SK-MEL-5 (cell line): ENCODE results near the gene AGPAT3. TPM values are rescaled to one million over a fixed set of nuclear protein-coding genes. Genes with fewer than 3 reads are reported as not detected.

ENCODE experiments used
- DNase-seq: peaks from one replicate; pipeline ENCODE4 v3.0.0-alpha.2; 2016; ENCODE audit warnings: low read depth, low spot score
- in situ Hi-C: cut with HindIII; loops from 2 replicates; pipeline ENCODE4 v1.10.0; 2016; ENCODE audit warnings: low sequenced_read_pairs, high pct_unique_total_duplicates, low pct_unique_long_range_greater_than_20kb
- total RNA-seq: library from RNA; depleted of rRNA; stranded (reverse); fragments of >200 nt; shearing (Covaris generic); gene quantifications from 2 replicates; pipeline ENCODE4 v1.2.3, GENCODE V29; 2014

The AGPAT3 gene
- total RNA-seq, 1 experiment from 2014 or later, result 22.5 TPM

- in situ Hi-C loops, result no loop called here
- DNase-seq, result no peak
These were observed 57.9 kb downstream of the AGPAT3 start for GRCh38 chr21:43922949-43923348.

- in situ Hi-C loops, result no loop called here
- DNase-seq, result no peak
These were observed 58.4 kb downstream of the AGPAT3 start for GRCh38 chr21:43923391-43923790.

GRCh38 chr21:43924421-43925095 lies 59.5 kb downstream of the AGPAT3 start:
- in situ Hi-C loops, result no loop called here
- no peak for DNase-seq

- DNase-seq, result no peak
- in situ Hi-C loops, result no loop called here
These were observed 60.1 kb downstream of the AGPAT3 start for GRCh38 chr21:43925096-43925481.

DNA sequence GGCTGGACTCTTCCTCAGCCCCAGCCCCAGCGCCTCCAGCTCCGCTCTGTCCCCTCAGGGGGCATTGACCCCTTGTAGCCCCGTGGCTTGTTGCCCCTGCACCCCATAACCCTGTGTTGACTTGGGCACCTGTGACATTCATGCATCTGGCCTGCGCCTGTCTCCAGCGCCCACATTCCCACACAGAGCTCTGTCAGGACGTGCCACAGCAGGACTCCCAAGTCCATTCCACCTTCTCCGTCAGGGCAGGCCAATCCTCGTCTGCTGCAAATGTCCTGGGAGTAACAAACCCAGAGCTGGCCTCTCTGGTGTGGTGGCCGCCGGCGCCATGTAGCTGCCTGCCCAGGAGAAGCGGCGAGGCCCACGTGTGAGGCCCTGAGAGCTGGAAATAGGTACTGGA lies 60.6 kb downstream of the AGPAT3 start:
- in situ Hi-C loops, result no loop called here
- no peak for DNase-seq

DNA sequence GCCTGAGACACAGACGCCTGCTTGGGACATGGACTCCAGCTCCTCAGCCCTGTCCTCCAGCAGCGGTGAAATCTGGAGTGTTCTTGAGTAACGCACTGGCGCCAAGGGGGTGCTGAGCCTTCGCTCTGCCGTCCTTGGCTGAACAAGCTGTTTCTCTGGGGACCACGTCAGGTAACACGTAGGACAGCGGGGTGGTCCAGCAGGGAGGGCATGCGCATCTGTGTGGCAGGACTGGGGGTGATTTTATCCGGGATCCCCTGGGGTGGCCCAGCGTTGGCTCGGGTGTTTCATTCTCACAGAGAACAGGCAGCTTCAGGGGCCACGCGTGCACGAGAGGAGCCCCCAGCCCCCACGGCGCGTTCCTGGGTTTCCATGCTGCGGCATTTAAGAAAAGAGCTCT lies 61.2 kb downstream of the AGPAT3 start:
- DNase-seq, result no peak

GRCh38 chr21:43927591-43928221 lies 62.7 kb downstream of the AGPAT3 start:
- in situ Hi-C loops, result no loop called here
- no peak for DNase-seq

More for the DNA sequence above, 61.2 kb downstream of the AGPAT3 start:
- in situ Hi-C loops, result no loop called here

DNA sequence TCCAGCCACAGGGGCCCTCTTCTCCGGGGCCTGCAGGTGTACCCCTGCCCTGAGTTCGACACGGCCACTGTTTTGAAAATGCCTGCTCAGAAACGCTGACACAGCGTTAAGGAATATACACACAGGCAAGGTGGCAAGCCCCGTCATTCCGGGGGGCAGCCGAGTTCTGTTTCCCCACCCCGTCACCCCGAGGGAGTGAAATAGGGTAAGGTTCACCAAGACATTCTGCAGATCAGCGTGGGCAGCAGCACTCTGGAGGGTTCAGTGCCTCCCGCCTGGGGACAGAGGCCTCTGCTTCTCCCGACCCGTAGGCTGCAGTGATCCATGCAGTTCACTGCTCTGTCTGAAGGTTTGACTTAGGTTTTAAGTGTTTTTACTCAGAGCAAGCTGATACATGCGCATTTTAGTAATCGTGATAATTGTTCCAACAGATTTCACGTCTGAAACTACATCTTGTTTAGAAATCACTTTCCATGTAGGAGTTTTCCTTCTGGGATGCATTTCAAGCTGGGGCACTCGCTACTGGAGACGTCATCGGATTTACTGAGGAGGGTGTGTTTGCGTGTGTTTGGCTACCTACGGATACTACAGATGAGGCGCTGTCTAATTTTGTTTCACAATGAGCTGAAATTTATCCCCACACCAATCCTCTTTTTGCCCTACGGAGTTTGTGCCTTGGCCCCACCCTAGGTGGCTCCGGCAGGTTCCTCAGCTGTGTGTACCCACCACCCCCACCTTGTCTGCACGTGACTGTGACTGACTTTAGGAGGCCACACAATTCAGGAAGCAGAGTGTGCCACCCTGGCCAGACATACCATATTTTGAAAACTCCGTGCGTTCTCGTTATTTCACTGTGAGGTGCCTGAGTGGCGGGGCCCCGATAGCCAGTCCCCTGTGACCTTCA lies 63.5 kb downstream of the AGPAT3 start:
- DNase-seq, result no peak
- in situ Hi-C loops, result no loop called here

DNA sequence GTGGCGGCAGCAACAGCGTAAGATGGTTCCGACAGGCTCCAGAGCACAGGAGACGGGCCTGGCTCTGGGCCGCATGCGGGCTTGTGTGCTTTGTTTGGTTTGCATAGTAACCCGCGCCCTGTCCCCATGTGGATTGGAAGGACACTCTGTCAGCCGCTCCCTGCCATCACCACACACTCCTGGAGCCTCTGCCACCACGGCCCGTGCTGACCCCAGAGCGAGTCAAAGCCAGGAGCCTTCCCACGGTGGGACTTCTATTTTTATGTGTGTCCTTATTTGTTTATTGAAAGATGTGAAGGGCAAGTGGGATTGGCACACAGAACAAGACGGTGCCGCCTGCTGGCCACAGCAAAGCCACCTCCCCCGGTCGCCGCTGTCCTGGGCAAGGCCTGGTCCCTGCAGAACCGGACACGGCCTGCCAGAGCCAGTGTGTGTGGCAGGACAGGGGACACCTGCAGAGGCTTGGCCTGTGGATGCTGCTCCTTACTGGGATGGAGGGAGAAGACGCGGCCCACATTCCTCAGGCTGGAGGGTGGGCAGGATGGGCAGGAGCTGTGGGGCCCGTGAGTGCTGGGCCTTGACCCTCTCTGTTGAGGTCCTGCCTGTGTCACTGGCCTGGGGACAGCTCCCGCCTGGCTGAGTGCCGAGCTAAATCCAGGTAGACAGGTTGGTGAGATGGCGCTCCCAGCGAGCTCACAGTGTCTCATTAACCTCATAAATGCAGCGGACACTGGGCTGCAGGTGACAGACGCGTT lies 64.4 kb downstream of the AGPAT3 start:
- in situ Hi-C loops, result no loop called here
- DNase-seq, result no peak

DNA sequence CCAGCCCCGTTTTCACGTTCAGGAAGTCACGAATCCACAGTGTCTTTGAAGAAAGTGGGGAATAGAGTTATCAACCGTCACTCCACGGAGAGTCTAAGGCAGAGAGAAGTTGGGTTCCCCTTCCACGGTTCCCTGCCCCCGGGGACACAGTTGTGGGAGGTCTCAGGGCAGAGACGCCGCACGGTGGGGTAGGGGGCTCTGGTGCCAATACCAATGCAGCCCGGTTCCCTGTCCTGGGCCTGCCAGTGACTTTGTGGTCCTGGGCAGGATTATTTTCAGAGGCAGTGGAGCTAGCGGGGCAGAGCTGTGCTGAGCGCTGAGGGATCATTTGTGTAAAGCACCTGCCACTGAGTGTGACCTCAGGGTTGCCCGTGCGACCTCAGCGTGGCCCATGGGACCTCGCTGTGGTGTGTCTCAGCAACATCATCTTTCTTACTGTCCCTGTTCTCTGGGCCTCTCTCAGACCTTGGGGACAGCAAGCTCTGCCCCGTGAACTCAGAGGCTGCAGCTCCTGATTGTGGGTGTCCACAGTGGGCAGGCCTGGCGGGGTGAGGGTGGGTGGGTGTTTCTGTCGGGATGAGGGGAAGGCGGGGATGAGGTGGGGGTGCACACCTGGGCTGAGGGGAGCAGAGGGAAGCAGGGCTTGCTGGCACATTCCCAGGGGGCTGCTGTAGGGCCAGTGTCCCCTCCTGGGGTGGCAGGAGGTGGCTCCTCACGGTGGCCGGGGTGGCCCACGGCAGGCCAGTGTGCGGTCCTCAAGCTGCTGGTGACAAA lies 65.2 kb downstream of the AGPAT3 start:
- no peak for DNase-seq
- in situ Hi-C loops, result no loop called here

DNA sequence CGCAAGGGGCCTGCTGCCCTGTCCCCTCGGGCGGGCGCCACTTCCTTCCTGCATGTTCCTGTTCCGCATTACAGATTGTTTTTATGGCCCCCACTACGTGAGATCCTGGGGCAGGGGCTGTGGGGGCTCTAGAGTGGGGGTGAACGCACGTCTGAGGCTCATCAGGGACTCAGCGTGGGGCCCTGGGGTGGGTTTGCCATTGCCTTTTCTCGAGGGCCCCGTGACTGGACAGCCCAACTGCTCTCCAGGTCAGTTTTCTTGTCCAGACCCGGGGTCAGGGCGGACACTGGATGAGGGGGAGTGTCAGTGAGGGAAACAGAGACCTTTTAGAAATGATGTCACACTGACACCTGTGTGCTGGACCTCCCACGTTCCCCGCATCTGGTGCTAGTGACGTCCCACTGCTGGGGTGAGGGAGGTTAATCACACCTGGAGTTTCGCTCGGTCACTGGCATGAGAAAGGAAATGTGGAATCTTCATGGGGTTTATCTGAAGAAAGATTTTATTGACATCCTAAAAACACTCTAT lies 65.9 kb downstream of the AGPAT3 start:
- in situ Hi-C loops, result no loop called here
- DNase-seq, result no peak

- no peak for DNase-seq
- in situ Hi-C loops, result no loop called here
These were observed 66.5 kb downstream of the AGPAT3 start for GRCh38 chr21:43931489-43931888.

GRCh38 chr21:43932005-43932404 lies 67.0 kb downstream of the AGPAT3 start:
- in situ Hi-C loops, result no loop called here

GRCh38 chr21:43933199-43933598 lies 68.2 kb downstream of the AGPAT3 start:
- DNase-seq, result no peak
- in situ Hi-C loops, result no loop called here

More at GRCh38 chr21:43932005-43932404, 67.0 kb downstream of the AGPAT3 start:
- DNase-seq, result no peak

- in situ Hi-C loops, result no loop called here
- no peak for DNase-seq
These were observed 68.7 kb downstream of the AGPAT3 start for GRCh38 chr21:43933680-43934079.

DNA sequence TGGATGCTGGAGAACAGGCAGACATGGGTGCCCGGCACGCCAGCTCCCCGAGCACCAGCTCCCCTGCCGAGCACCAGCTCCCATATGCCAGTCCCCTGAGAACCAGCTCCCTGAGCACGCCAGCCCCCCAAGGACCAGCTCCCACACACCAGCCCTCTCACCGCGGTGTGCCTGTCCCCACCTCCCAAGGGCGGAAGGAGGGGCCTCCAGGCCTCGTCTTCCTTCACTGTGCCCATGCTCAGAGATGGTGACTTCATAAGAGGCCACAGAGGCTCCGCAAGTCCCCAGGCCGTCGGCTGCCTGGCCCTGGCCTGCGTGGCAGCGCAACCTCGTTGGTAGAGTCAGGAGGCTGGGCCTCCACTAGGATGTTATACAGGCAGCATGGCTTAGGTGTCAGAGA lies 69.1 kb downstream of the AGPAT3 start:
- in situ Hi-C loops, result no loop called here
- DNase-seq, result no peak
